Osteocyte (in vitro differentiated cells): ENCODE results near the gene PSMD6. TPM values are rescaled to one million over a fixed set of nuclear protein-coding genes. Genes with fewer than 3 reads are reported as not detected.

ENCODE experiments used
- DNase-seq: peaks from one replicate; pipeline ENCODE4 v3.0.0; 2021; ENCODE audit warnings: mixed read lengths; ENCODE audit not compliant: unreplicated experiment; ENCODE audit errors: extremely low spot score
- H3K27ac Mint-ChIP-seq: one replicate; pipeline ENCODE4 v1.8.0; 2021; ENCODE audit warnings: mild to moderate bottlenecking, mixed read lengths; ENCODE audit not compliant: unreplicated experiment
- H3K27me3 Mint-ChIP-seq: one replicate; pipeline ENCODE4 v1.8.0; 2021; ENCODE audit warnings: mixed read lengths; ENCODE audit not compliant: unreplicated experiment
- H3K36me3 Mint-ChIP-seq: one replicate; pipeline ENCODE4 v1.8.0; 2021; ENCODE audit warnings: mixed read lengths; ENCODE audit not compliant: unreplicated experiment
- H3K4me1 Mint-ChIP-seq: one replicate; pipeline ENCODE4 v1.8.0; 2021; ENCODE audit warnings: mixed read lengths; ENCODE audit not compliant: unreplicated experiment
- H3K4me3 Mint-ChIP-seq: one replicate; pipeline ENCODE4 v1.8.0; 2021; ENCODE audit warnings: mild to moderate bottlenecking, moderate library complexity, mixed read lengths; ENCODE audit not compliant: unreplicated experiment
- H3K9me3 Mint-ChIP-seq: one replicate; pipeline ENCODE4 v1.8.0; 2021; ENCODE audit warnings: mixed read lengths; ENCODE audit not compliant: unreplicated experiment
- CTCF ChIP-seq: fragments of 200-600 bp; sonication (generic); IDR thresholded peaks from 2 replicates; pipeline ENCODE4 v1.5.0; 2021; ENCODE audit warnings: antibody characterized with exemption, mild to moderate bottlenecking, moderate library complexity
- total RNA-seq: library from RNA; stranded (reverse); gene quantifications from 2 replicates; pipeline ENCODE4 v1.2.1, GENCODE V29; 2021

Gene PSMD6
- total RNA-seq, 1 donor from 2014 or later: 72.6 TPM

DNA sequence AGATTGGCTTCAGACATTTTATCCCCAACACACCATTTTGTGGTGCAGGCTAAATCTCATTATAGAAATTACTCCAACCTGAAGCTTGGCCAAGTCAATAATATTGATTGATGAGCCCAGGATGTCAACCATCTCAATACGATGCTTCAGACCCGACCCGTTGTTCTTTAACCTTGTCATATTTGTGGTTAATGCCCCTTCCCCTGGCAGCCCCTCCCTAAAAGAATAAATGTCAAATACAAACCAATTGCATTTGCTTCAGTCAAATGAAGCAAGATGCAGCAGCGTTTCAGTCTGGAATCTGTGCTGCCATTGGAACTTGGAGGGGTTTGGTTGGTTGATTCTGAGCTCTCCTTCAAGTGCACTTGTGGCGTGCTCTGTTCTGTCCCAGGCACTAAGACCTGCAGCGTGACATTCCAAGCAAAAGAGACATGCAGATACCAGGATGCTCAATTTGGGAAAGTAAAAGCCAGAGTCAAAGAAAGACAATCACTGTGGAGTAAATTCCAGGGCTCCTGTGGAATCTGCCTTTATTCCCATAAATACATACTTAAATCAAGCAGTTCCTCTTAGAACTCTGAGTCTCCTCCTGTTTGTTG is 23.8 kb upstream of the PSMD6 start:
- TF ChIP-seq CTCF: no peak
- no peak overlapping the region for H3K27ac Mint-ChIP-seq
- H3K4me3 Mint-ChIP-seq: no peak overlapping the region
- no peaks in the 10 kb centered on the region for H3K27me3 Mint-ChIP-seq
- no peaks in the 10 kb centered on the region for H3K9me3 Mint-ChIP-seq
- DNase-seq: no peak
- H3K36me3 Mint-ChIP-seq: no peaks in the 10 kb centered on the region
- peaks cover 4% of the 10 kb centered on the region for H3K4me1 Mint-ChIP-seq

DNA sequence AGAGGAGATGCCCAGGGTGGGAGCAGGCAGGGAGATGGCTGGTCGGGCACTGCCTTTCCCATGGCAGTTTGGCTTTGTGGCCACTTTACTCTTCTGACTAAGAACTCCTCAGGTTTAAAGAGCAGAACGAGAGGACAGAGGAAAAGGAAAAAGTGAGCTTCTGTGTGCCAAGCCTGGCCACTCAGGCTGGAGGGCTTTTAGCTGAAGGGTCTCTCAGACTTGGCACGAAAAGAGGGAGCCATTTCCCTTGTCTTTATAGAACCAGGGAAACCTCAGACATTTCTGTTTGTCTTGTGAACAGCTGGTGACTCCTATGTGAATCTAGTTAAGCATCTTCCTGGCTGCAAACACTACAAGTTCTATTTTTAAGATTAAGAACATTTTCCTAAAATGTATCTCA is 23.3 kb upstream of the PSMD6 start:
- H3K36me3 Mint-ChIP-seq: no peaks in the 10 kb centered on the region
- no peak for DNase-seq
- TF ChIP-seq CTCF: no peak
- peaks cover 4% of the 10 kb centered on the region for H3K4me1 Mint-ChIP-seq
- no peaks in the 10 kb centered on the region for H3K27me3 Mint-ChIP-seq
- no peak overlapping the region for H3K27ac Mint-ChIP-seq
- H3K9me3 Mint-ChIP-seq: no peaks in the 10 kb centered on the region
- no peak overlapping the region for H3K4me3 Mint-ChIP-seq

- H3K27me3 Mint-ChIP-seq: peaks cover 8% of the 10 kb centered on the region
- peaks cover 4% of the 10 kb centered on the region for H3K4me1 Mint-ChIP-seq
- no peak overlapping the region for H3K27ac Mint-ChIP-seq
- no peak for DNase-seq
- H3K4me3 Mint-ChIP-seq: no peak overlapping the region
- no peaks in the 10 kb centered on the region for H3K9me3 Mint-ChIP-seq
- no peak for TF ChIP-seq CTCF
- H3K36me3 Mint-ChIP-seq: no peaks in the 10 kb centered on the region
Measured at GRCh38 chr3:64042952-64043351, 19.7 kb upstream of the PSMD6 start.

DNA sequence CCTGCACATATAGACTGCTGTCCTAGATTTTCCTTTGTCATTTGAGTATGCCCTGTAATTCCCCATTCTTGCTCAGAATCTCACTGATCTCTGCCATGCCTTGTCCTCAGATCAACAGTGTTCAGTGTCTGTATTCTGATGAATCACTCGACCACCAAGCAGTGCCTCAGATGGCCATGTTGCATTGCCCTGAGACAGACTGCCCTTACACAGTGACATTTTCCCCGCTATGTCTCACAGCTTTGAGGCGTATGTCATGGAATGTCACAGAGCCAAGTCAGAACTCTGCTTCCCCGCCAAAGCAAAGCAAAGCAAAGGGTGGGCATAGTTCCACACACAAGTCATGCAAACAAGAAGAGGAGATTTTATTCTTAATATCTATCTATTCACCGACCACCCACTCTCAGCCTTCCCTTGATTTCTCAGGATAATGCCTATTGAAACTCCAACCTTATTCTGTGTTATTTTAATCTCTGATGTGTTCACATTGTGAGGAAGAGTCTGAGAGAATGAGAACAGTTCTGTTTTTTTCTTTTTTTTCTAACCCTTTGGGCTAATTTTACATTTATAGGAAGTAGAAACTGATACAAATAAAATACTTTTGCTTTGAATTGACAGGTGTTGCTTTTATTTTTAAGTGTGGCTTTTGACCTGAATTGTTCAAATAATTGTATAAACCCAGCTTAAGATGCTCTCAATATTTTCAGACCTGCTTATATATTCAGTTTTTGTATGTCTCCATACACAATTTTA is 16.9 kb upstream of the PSMD6 start:
- Mint-ChIP-seq H3K36me3 (no peaks in the 10 kb centered on the region), H3K4me3 (no peak overlapping the region), H3K27ac (no peak overlapping the region), H3K9me3 (no peaks in the 10 kb centered on the region), H3K4me1 (no peaks in the 10 kb centered on the region), H3K27me3 (peaks cover 8% of the 10 kb centered on the region)
- TF ChIP-seq CTCF: no peak
- DNase-seq: no peak

GRCh38 chr3:64039332-64039731 is 16.0 kb upstream of the PSMD6 start:
- no peak for TF ChIP-seq CTCF

More at GRCh38 chr3:64039332-64039731, 16.0 kb upstream of the PSMD6 start:
- no peak overlapping the region for H3K4me3 Mint-ChIP-seq
- DNase-seq: no peak
- H3K36me3 Mint-ChIP-seq: no peaks in the 10 kb centered on the region
- H3K9me3 Mint-ChIP-seq: peaks cover 2% of the 10 kb centered on the region
- no peaks in the 10 kb centered on the region for H3K4me1 Mint-ChIP-seq
- H3K27me3 Mint-ChIP-seq: peaks cover 8% of the 10 kb centered on the region
- H3K27ac Mint-ChIP-seq: no peak overlapping the region
